CD4-positive, alpha-beta T cell (primary cell): ENCODE data around the gene GFOD2. TPM values are rescaled to one million over a fixed set of nuclear protein-coding genes. Genes with fewer than 3 reads are reported as not detected.

Source experiments
- ATAC-seq: fragments of 200-7000 bp; cut with Tn5 transposase; one replicate; pipeline ENCODE4 v1.10.0; 2022; ENCODE audit warnings: mild to moderate bottlenecking; ENCODE audit not compliant: poor library complexity
- CTCF ChIA-PET: fragments of 350-600 bp; sonication (Branson Sonifier 250); formaldehyde crosslinking; loops from one replicate; lab custom pipeline; 2021; ENCODE audit warnings: antibody characterized with exemption, inconsistent platforms; lab: Charles Lee
- POLR2A ChIA-PET: fragments of 350-600 bp; sonication (Branson Sonifier 250); formaldehyde crosslinking; loops from one replicate; lab custom pipeline; 2021; ENCODE audit warnings: antibody characterized with exemption, inconsistent platforms; lab: Charles Lee
- DNase-seq, 14 experiments: peaks; one replicate each; pipeline ENCODE4 v3.0.0-alpha.2; 2013 to 2020; ENCODE audit warnings: mixed read lengths in 2 of 14
- H3K27ac ChIP-seq, 2 donors: one replicate each; pipeline versions ENCODE4 v1.5.1 to v1.7.0; 2013; ENCODE audit warnings: low read length in 2 of 2, low read depth in 1 of 2, mild to moderate bottlenecking in 1 of 2
- H3K27me3 ChIP-seq, 2 experiments: 1 replicate in 1 of 2; 2 replicates in 1 of 2; pipeline versions ENCODE4 v1.6.1 to v1.7.0; 2013; ENCODE audit warnings: low read length in 2 of 2, control low read depth in 1 of 2, mild to moderate bottlenecking in 1 of 2, moderate library complexity in 1 of 2; ENCODE audit not compliant: insufficient read depth in 2 of 2, control insufficient read depth in 1 of 2
- H3K36me3 ChIP-seq: one replicate; pipeline ENCODE4 v1.6.1; 2013; ENCODE audit warnings: low read length, control low read depth; ENCODE audit not compliant: insufficient read depth
- H3K4me1 ChIP-seq: one replicate; pipeline ENCODE4 v1.6.1; 2013; ENCODE audit warnings: low read length, control low read depth; ENCODE audit not compliant: insufficient read depth
- H3K4me3 ChIP-seq: one replicate; pipeline ENCODE4 v1.5.1; 2013; ENCODE audit warnings: mild to moderate bottlenecking, low read length, moderate library complexity
- H3K9me3 ChIP-seq, 2 experiments: 1 replicate in 1 of 2; 2 replicates in 1 of 2; pipeline versions ENCODE4 v1.6.1 to v1.7.0; 2013; ENCODE audit warnings: low read length in 2 of 2, mild to moderate bottlenecking in 2 of 2, control low read depth in 1 of 2, moderate library complexity in 1 of 2; ENCODE audit not compliant: control insufficient read depth in 1 of 2, insufficient read depth in 1 of 2
- H3K27ac Mint-ChIP-seq: one replicate; pipeline ENCODE4 v1.8.0; 2020; ENCODE audit warnings: mixed read lengths
- H3K27me3 Mint-ChIP-seq: one replicate; pipeline ENCODE4 v1.8.0; 2021; ENCODE audit warnings: mixed read lengths
- H3K36me3 Mint-ChIP-seq: one replicate; pipeline ENCODE4 v1.8.0; 2021; ENCODE audit warnings: low read depth, mixed read lengths
- H3K4me1 Mint-ChIP-seq: one replicate; pipeline ENCODE4 v1.8.0; 2021; ENCODE audit warnings: low read depth, mixed read lengths
- H3K4me3 Mint-ChIP-seq: one replicate; pipeline ENCODE4 v1.8.0; 2020; ENCODE audit warnings: mild to moderate bottlenecking, mixed read lengths
- H3K9me3 Mint-ChIP-seq: one replicate; pipeline ENCODE4 v1.8.0; 2020; ENCODE audit warnings: mixed read lengths
- CTCF ChIP-seq: fragments of 200-600 bp; IDR thresholded peaks from one replicate; pipeline ENCODE4 v1.8.0; 2022; ENCODE audit warnings: antibody characterized with exemption, mild to moderate bottlenecking
- intact Hi-C, 2 experiments: fragments of 100-400 bp; cut with DNase I in 1 of 2; cut with micrococcal nuclease in 1 of 2; formaldehyde crosslinking; loops; one replicate each; pipeline versions ENCODE4 v1.15.1 to v1.9.0; 2023 to 2025; cut with DNase I, micrococcal nuclease
- total RNA-seq, 174 experiments: library from RNA in 2 of 174; stranded (reverse) in 2 of 174; gene quantifications; one replicate each; pipeline ENCODE4 v1.2.3 and lab custom pipeline; 2021 to 2026

The GFOD2 gene
- total RNA-seq, 2 experiments from 2014 or later = 2.8 to 3.7 TPM

DNA sequence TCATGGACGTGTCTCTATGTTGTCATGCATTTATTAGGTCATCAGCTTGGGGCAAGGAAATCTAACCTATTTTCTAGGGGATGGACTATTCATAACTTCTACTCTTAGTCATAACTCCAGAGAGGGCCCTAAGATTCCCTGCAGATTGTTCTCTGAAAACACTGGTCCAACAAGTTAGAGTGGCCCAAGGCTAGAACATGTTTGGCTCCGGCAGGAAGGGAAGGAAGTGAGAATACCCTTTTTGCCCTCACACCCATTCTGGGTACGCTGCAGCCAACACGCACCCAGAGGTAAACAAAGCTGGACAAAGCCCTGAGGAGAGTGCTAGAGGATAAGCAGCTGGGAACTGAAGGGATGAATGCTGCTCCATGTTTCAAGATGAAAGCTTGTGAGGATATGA lies 42.6 kb downstream of the GFOD2 start:
- POLR2A ChIA-PET = no interaction called here
- ATAC-seq (no peak), DNase-seq (no peak)
- no peak overlapping the region for H3K4me3 ChIP-seq
- Mint-ChIP-seq H3K4me1 (peaks cover 6% of the 10 kb centered on the region), H3K4me3 (no peak overlapping the region), H3K9me3 (no peaks in the 10 kb centered on the region), H3K27ac (no peak overlapping the region), H3K36me3 (no peaks in the 10 kb centered on the region), H3K27me3 (no peaks in the 10 kb centered on the region)
- H3K27me3 ChIP-seq = no peaks in the 10 kb centered on the region
- CTCF ChIA-PET = no interaction called here
- H3K9me3 ChIP-seq = no peaks in the 10 kb centered on the region
- H3K36me3 ChIP-seq = no peaks in the 10 kb centered on the region
- TF ChIP-seq CTCF = no peak
- peaks cover 3% of the 10 kb centered on the region for H3K4me1 ChIP-seq
- intact Hi-C loops = no loop called here
- no peak overlapping the region for H3K27ac ChIP-seq

DNA sequence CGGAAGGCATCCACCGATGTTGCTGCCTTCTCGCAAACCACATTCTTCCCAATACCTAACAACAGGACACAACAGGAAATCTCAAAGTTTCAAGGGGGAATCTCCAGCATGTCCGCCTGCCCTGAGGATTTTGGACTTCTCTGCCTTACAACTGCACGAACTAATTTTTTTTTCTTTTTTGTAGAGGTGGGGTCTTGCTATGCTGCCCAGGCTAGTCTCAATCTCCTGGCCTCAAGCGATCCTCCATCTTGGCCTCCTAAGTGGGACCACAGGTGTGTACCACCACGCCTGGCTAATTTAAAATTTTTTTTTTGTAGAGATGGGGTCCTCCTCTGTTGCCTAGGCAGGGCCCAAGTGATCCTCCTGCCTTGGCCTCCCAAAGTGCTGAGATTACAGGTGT lies 43.1 kb downstream of the GFOD2 start:
- Histone ChIP-seq H3K4me3 (no peak overlapping the region), H3K27me3 (no peaks in the 10 kb centered on the region), H3K9me3 (no peaks in the 10 kb centered on the region), H3K36me3 (no peaks in the 10 kb centered on the region), H3K27ac (no peak overlapping the region), H3K4me1 (peaks cover 3% of the 10 kb centered on the region)
- H3K27me3 Mint-ChIP-seq = no peaks in the 10 kb centered on the region
- no peak for TF ChIP-seq CTCF
- H3K36me3 Mint-ChIP-seq = no peaks in the 10 kb centered on the region
- CTCF ChIA-PET = no interaction called here
- no peak overlapping the region for H3K27ac Mint-ChIP-seq
- H3K4me3 Mint-ChIP-seq = no peak overlapping the region
- no peaks in the 10 kb centered on the region for H3K9me3 Mint-ChIP-seq
- H3K4me1 Mint-ChIP-seq = peaks cover 6% of the 10 kb centered on the region
- ATAC-seq (no peak), DNase-seq (no peak)
- POLR2A ChIA-PET = no interaction called here
- intact Hi-C loops = no loop called here

- Mint-ChIP-seq H3K27me3 (no peaks in the 10 kb centered on the region), H3K27ac (no peak overlapping the region), H3K36me3 (no peaks in the 10 kb centered on the region), H3K4me1 (peaks cover 6% of the 10 kb centered on the region), H3K9me3 (no peaks in the 10 kb centered on the region), H3K4me3 (no peak overlapping the region)
- TF ChIP-seq CTCF = no peak
- no peak for ATAC-seq
- Histone ChIP-seq H3K36me3 (no peaks in the 10 kb centered on the region), H3K4me1 (peaks cover 3% of the 10 kb centered on the region), H3K27ac (no peak overlapping the region), H3K27me3 (no peaks in the 10 kb centered on the region), H3K9me3 (no peaks in the 10 kb centered on the region), H3K4me3 (no peak overlapping the region)
- DNase-seq = peak in 1 of 14 experiments; percentile 19
- ChIA-PET CTCF (no interaction called here), POLR2A (no interaction called here)
- intact Hi-C loops = no loop called here
Observed at GRCh38 chr16:67675579-67675935, 43.6 kb downstream of the GFOD2 start.
